HG03432 (cell line): Measurements from ENCODE around the gene TMEM26.

Experiments
- ATAC-seq: cut with Tn5 transposase; IDR thresholded peaks from one replicate; pipeline ENCODE4 v1.9.1; 2021; ENCODE audit warnings: mild to moderate bottlenecking, moderate library complexity; ENCODE audit not compliant: unreplicated experiment

The TMEM26 gene

GRCh38 chr10:61460835-61461234 is 7.7 kb upstream of the TMEM26 start:
- no peak for ATAC-seq

DNA sequence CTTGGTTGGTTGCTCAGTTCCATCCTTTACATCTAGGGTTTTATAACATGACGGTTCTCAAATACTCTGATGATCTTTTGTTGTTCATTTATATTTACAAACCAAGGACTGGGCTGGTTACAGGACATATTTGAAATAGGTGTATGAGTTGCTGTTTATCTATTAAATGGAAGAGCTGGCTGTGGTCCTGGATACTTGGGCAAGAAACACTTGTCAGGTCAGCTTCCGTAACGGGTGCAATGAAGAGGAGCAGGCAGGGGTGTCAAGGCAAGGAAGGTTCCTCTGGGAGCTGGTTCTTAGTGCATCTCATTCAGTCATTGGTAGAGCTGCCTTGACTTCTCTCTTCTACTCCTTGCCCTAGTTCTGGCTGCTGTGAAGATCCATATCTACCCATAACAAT is 4.8 kb upstream of the TMEM26 start:
- ATAC-seq: no peak

- no peak for ATAC-seq
Measured at GRCh38 chr10:61456095-61456789, 3.1 kb upstream of the TMEM26 start.

- no peak for ATAC-seq
Measured at GRCh38 chr10:61455656-61456055, 2.5 kb upstream of the TMEM26 start.

DNA sequence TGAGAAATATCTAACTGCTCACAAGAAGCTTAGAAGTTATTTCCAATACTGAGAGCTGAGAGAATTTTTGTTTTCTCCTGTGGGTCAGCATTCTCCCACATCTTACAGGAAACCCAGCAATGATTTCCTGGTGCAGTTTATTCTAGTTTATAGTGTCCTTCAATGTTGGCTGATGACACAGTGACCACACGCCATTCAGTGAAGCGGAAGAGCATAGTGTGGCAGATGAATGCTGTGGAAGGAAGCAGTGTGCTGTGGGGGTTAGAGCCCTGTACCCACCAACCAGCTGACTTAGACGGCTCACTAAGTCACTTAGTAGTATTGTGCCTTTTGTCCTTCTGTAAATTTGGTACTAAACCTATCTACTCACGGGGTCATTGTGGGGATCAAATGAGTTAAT is 1.4 kb upstream of the TMEM26 start:
- ATAC-seq: no peak

DNA sequence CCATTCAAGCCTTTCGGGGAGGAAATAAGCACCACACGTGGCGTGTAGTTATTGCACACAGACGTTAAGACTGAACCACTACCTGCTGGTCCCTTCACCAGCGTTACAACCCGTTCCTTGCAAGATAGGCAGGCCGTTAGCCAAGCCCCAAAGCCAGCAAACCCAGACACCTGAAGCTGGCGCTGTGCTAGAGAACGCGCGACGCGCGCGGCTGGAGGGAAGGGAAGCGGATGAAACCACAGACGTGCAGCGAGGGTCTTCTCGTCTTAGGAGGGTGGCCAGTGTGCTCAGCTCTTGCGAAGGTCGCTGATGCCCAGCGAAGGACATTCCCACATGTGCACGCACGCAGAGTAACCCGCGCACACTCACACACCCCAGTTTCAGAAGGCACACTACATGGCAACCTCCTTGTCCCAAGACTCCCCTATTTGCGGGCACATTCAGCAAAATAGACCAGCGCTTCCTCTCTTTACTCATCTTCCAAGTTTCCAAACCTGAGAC is 980 bp downstream of the TMEM26 start:
- ATAC-seq: no peak

DNA sequence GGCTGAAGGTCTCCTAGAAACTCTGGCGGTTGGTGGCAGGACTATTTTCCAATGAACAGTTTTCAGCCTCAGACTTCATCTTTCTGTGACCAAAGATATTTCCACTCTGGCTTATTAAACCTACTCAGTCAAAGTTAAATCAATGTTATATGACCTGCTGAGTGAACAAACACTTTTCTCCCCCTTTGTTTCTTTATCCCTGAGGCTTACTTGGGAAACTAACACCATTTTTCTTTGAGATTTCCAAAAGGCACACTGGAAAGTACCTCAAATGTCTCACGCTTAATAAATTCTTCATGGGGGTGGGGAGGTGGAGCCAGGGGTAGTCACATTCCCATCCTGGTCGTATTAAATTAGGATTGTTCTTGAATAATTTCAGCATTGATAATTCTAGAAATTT is 1.8 kb downstream of the TMEM26 start:
- ATAC-seq: no peak

- ATAC-seq: no peak
Measured at GRCh38 chr10:61448841-61449600, 4.2 kb downstream of the TMEM26 start.

DNA sequence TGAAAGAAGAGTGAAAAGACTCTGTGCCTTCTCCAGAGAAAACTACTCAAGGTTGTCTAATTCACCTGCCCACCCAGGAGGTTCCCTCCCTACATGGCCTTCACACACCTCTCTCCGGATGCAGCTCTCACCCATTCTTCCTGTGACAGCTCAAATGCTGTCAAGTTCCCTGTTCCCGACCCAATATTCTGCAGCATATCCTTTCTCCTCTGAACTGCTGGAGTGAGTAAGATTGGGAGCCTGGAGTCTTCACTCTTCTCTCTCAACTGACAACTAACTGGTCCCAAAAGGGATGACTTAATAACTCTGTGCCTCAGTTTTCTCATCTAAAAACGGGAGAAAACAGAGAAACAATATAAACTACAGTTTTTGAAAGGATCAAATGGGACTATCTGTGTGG is 5.1 kb downstream of the TMEM26 start:
- no peak for ATAC-seq

DNA sequence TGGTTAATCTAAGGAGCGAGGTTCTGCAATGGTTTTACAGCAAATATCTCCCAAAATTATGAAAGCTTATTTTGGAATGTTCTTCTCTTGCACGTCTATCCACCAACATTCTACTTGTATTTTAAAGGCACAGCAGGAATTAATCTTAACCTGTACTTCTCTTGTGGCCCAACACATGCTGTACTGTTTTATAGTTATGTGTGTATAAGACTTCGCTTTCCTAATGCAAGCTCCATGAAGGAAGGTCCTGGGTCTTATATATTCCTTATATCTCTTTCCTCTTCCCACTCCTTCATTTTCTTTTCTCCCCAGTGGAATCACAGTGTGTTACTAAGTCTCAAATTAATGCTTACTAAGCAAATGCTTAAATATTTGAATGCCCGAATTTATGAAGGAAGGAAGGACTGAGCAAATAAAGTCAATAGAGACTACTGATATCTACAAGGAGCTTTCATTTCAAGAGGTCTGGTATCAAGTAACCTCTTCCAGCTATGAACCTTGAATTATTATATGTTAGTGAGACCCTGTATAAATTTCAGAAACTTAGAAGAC is 14.0 kb downstream of the TMEM26 start:
- no peak for ATAC-seq

GRCh38 chr10:61438141-61438988 is 14.8 kb downstream of the TMEM26 start:
- no peak for ATAC-seq

- ATAC-seq: no peak
Measured at GRCh38 chr10:61423178-61423577, 30.0 kb downstream of the TMEM26 start.

GRCh38 chr10:61417661-61418060 is 35.5 kb downstream of the TMEM26 start:
- ATAC-seq: no peak

DNA sequence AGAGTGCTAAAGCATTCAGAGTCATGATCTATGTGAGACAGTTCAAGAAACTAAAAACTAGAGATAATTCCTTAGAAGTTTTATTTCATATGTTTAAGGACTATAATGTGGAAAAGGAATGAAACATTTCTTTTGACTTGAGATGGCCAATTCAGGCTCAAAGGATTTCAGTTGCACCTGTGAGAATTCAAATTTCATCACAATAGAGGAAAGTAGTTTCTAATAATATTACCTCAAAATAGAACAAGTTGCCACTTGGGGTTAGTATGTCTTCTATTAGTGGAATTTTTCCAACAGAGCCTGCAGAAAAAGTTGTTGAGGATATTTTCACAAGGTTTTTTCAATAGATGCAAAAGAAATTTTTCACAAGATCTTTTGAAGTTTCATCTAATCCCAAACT is 37.4 kb downstream of the TMEM26 start:
- no peak for ATAC-seq

- no peak for ATAC-seq
Measured at GRCh38 chr10:61411706-61412105, 41.5 kb downstream of the TMEM26 start.

DNA sequence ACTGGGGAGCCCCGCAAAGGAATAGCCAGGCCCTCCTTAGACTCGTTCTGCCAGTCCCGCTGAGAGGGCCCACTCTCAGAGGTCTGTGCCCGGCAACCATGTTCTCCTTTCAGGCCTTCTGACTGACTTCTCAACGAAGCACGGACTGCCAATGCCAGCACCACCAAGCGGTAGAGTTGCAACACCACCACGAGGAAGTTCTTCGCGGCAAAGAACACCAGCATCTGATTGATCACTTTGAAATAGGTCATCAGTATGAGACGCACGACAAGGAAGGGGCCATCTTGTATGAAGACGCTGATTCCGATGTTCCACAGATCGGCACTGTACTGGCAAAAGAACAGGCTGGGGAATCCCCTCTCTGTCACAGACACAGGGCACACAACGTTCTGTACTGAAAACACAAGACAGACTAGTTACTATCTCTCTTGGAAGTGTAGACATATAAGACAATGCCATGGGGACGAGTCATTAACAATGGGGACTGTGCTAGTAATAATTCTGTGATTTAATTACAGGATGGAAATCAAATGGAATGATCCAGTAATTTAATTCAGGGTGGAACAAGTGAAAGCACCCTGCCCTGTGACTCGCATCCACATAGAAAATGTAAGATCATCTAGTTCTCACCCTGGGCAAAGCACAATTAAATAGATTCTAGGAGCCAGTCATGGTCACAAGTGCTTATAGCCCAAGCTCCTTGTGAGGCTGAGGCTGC is 42.7 kb downstream of the TMEM26 start:
- no peak for ATAC-seq

DNA sequence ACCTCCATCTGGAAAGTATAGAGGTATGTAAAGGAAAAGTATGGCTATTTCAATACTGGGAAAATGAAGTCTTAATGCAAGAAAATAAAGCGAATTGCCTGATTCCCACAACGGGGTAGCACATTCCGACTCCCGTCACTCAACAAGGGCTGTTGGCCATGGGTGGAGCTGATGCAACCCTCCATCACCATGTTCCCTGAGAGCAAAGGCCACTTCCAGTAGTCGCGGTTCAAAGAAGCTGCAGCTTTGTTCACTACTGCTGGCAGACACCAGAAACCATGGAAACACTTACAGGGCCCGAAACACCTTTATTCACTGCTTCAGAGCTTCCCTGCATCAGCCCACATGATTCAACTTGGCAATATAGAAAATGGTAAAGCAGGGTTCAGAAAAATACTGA is 44.0 kb downstream of the TMEM26 start:
- ATAC-seq: no peak

- ATAC-seq: no peak
Measured at GRCh38 chr10:61408105-61408504, 45.1 kb downstream of the TMEM26 start.

GRCh38 chr10:61406736-61407135 is 46.4 kb downstream of the TMEM26 start:
- ATAC-seq: no peak

GRCh38 chr10:61406242-61406641 is 46.9 kb downstream of the TMEM26 start:
- ATAC-seq: no peak

DNA sequence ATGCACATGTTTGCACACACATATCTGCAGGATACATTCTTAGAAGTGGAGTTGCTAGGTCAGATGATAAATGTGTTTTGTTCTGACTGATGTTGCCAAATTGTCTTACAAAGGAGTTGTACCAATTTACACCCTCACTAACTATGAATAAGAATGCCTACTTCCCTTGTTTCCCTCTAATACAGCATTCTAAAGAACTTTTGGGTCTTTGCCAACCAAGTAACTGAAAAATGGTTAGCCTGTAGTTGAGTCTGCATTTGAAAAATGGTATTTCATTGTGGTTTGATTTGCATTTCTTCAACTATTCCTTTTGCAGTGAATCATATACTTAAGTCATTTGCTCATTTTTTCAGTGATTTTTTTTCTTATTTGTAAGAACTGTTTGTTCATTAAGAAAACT is 48.4 kb downstream of the TMEM26 start:
- no peak for ATAC-seq
